HepG2 (cell line): ENCODE data around the gene SIGLEC7.

ENCODE experiments used
- JUN ChIP-seq: sonication (generic); formaldehyde crosslinking; IDR thresholded peaks from 2 replicates; pipeline ENCODE4 v1.4.0; 2020; ENCODE audit warnings: mild to moderate bottlenecking, missing genetic modification reagents
- MYC ChIP-seq: sonication (generic); formaldehyde crosslinking; IDR thresholded peaks from 2 replicates; pipeline ENCODE4 v1.9.0; 2021; ENCODE audit warnings: missing genetic modification reagents, borderline replicate concordance
- POLR2AphosphoS5 ChIP-seq: IDR thresholded peaks from 2 replicates; pipeline ENCODE4 v1.6.1; 2012; ENCODE audit warnings: low read depth, low read length
- REST ChIP-seq, 2 experiments: IDR thresholded peaks; 2 replicates each; pipeline ENCODE4 v1.6.1; 2011 to 2012; ENCODE audit warnings: low read length in 2 of 2, borderline replicate concordance in 1 of 2, low read depth in 1 of 2, mild to moderate bottlenecking in 1 of 2, moderate library complexity in 1 of 2
- ZNF274 ChIP-seq: sonication (generic); formaldehyde crosslinking; IDR thresholded peaks from 2 replicates; pipeline ENCODE4 v1.5.1; 2020; ENCODE audit warnings: mild to moderate bottlenecking, missing genetic modification reagents
- ZNF589 ChIP-seq: sonication (generic); formaldehyde crosslinking; conservative IDR thresholded peaks from 2 replicates; pipeline ENCODE4 v1.8.0; 2022; ENCODE audit warnings: mild to moderate bottlenecking, moderate library complexity, missing genetic modification reagents
- TF ChIP-seq, protein P1 (sequence below): sonication (generic); formaldehyde crosslinking; IDR thresholded peaks from 2 replicates; pipeline ENCODE4 v1.4.0; 2020; ENCODE audit warnings: mild to moderate bottlenecking, missing genetic modification reagents, borderline replicate concordance

DNA sequence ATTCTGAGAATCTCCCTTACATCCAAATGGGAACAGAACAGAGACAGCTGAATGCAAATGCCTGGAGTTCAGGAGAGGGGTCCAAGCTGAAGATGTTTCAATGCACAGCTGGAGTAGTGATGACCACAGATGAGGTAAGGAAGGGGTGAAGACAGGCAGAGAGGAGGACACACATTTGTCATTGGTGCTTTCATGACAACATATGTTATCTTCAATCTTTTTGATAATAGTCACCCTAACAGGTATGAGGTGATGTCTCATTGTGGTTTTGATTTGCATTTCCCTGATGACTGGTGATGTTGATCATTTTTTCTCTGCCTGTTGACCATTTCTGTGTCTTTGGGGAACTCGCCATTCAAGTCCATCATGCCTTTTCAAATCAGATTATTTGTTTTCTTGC lies 19.2 kb downstream of the SIGLEC7 start:
- TF ChIP-seq, protein P1, sequence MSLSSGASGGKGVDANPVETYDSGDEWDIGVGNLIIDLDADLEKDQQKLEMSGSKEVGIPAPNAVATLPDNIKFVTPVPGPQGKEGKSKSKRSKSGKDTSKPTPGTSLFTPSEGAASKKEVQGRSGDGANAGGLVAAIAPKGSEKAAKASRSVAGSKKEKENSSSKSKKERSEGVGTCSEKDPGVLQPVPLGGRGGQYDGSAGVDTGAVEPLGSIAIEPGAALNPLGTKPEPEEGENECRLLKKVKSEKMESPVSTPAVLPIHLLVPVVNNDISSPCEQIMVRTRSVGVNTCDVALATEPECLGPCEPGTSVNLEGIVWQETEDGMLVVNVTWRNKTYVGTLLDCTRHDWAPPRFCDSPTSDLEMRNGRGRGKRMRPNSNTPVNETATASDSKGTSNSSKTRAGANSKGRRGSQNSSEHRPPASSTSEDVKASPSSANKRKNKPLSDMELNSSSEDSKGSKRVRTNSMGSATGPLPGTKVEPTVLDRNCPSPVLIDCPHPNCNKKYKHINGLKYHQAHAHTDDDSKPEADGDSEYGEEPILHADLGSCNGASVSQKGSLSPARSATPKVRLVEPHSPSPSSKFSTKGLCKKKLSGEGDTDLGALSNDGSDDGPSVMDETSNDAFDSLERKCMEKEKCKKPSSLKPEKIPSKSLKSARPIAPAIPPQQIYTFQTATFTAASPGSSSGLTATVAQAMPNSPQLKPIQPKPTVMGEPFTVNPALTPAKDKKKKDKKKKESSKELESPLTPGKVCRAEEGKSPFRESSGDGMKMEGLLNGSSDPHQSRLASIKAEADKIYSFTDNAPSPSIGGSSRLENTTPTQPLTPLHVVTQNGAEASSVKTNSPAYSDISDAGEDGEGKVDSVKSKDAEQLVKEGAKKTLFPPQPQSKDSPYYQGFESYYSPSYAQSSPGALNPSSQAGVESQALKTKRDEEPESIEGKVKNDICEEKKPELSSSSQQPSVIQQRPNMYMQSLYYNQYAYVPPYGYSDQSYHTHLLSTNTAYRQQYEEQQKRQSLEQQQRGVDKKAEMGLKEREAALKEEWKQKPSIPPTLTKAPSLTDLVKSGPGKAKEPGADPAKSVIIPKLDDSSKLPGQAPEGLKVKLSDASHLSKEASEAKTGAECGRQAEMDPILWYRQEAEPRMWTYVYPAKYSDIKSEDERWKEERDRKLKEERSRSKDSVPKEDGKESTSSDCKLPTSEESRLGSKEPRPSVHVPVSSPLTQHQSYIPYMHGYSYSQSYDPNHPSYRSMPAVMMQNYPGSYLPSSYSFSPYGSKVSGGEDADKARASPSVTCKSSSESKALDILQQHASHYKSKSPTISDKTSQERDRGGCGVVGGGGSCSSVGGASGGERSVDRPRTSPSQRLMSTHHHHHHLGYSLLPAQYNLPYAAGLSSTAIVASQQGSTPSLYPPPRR (CRISPR knock-in tag) = no peak
- TF ChIP-seq REST (IDR thresholded peaks at IDR 0.05; ENCODE audit: borderline replicate concordance in 1 of 2, low read depth in 1 of 2, low read length in 2 of 2) (no peak), POLR2AphosphoS5 (no peak), ZNF589 (CRISPR knock-in tag) (no peak), MYC (CRISPR knock-in tag) (no peak), ZNF274 (CRISPR knock-in tag) (no peak), JUN (CRISPR knock-in tag) (no peak)
